ENCODE data around the gene KIF7.

KIF7 gene

GRCh38 chr15:89670971-89671560 is 15.8 kb upstream of the KIF7 start:
- no peak for DNase-seq (ENCODE audit: low spot score)

GRCh38 chr15:89669941-89670340 is 14.7 kb upstream of the KIF7 start:
- no peak for DNase-seq (ENCODE audit: low spot score)

- no peak for DNase-seq (ENCODE audit: low spot score)
Measured at GRCh38 chr15:89669309-89669865, 14.1 kb upstream of the KIF7 start.

- DNase-seq (ENCODE audit: low spot score), result no peak
Measured at GRCh38 chr15:89668171-89668570, 12.9 kb upstream of the KIF7 start.

- DNase-seq (ENCODE audit: low spot score), result no peak
Measured at GRCh38 chr15:89667706-89667960, 12.4 kb upstream of the KIF7 start.

GRCh38 chr15:89666858-89667705 is 11.8 kb upstream of the KIF7 start:
- no peak for DNase-seq (ENCODE audit: low spot score)

- DNase-seq (ENCODE audit: low spot score), result no peak
Measured at GRCh38 chr15:89666184-89666857, 11.1 kb upstream of the KIF7 start.

- DNase-seq (ENCODE audit: low spot score), result peak; percentile 85
Measured at GRCh38 chr15:89665449-89666181, 10.3 kb upstream of the KIF7 start.

GRCh38 chr15:89664441-89665350 is 9.4 kb upstream of the KIF7 start:
- no peak for DNase-seq (ENCODE audit: low spot score)

- peak; percentile 96 for DNase-seq (ENCODE audit: low spot score)
Measured at GRCh38 chr15:89662893-89663626, 7.8 kb upstream of the KIF7 start.

- no peak for DNase-seq (ENCODE audit: low spot score)
Measured at GRCh38 chr15:89660556-89660955, 5.3 kb upstream of the KIF7 start.

- no peak for DNase-seq (ENCODE audit: low spot score)
Measured at GRCh38 chr15:89659295-89659694, 4.0 kb upstream of the KIF7 start.

GRCh38 chr15:89657686-89658200 is 2.5 kb upstream of the KIF7 start:
- no peak for DNase-seq (ENCODE audit: low spot score)

GRCh38 chr15:89656116-89656815 is 999 bp upstream of the KIF7 start:
- DNase-seq (ENCODE audit: low spot score), result no peak

GRCh38 chr15:89654301-89654761 is 936 bp downstream of the KIF7 start:
- peak; percentile 69 for DNase-seq (ENCODE audit: low spot score)

GRCh38 chr15:89653578-89653977 is 1.7 kb downstream of the KIF7 start:
- DNase-seq (ENCODE audit: low spot score), result no peak

GRCh38 chr15:89652666-89653065 is 2.6 kb downstream of the KIF7 start:
- DNase-seq (ENCODE audit: low spot score), result no peak

GRCh38 chr15:89652131-89652530 is 3.1 kb downstream of the KIF7 start:
- no peak for DNase-seq (ENCODE audit: low spot score)

- DNase-seq (ENCODE audit: low spot score), result no peak
Measured at GRCh38 chr15:89649716-89650115, 5.6 kb downstream of the KIF7 start.
